PC-9 (cell line): ENCODE data around the gene WDFY3. TPM values are rescaled to one million over a fixed set of nuclear protein-coding genes. Genes with fewer than 3 reads are reported as not detected.
A peak's percentile ranks its signal among the peaks of the same experiment; 100 is the strongest.

Experiments used
- BruUV-seq: library from RNA; stranded (reverse); fragments of 400-500 nt; replicated peaks from 2 replicates; lab custom pipeline; 2021; lab: Mats Ljungman, UMichigan
- CTCF ChIA-PET: fragments of 300-600 bp; sonication (Branson Sonifier 250); formaldehyde crosslinking; loops from one replicate; lab custom pipeline; 2022; ENCODE audit warnings: antibody characterized with exemption; lab: Charles Lee
- POLR2A ChIA-PET: fragments of 300-600 bp; sonication (Branson Sonifier 250); formaldehyde crosslinking; loops from one replicate; lab custom pipeline; 2022; ENCODE audit warnings: antibody characterized with exemption; ENCODE audit not compliant: unreplicated experiment; lab: Charles Lee
- DNase-seq, 2 experiments: peaks; one replicate each; pipeline versions ENCODE4 v3.0.0 to v3.0.0-alpha.2; 2015 to 2022; ENCODE audit warnings: mixed read lengths in 1 of 2
- H2AFZ ChIP-seq: fragments of 200-600 bp; sonication (generic); 2 replicates; pipeline ENCODE4 v1.8.1; 2017; ENCODE audit warnings: antibody characterized with exemption
- H3F3A ChIP-seq: fragments of 200-600 bp; sonication (generic); 2 replicates; pipeline ENCODE4 v1.8.1; 2017; ENCODE audit warnings: antibody characterized with exemption, mild to moderate bottlenecking, low read depth; ENCODE audit not compliant: insufficient read depth
- H3K27ac ChIP-seq: fragments of 200-600 bp; sonication (generic); 2 replicates; pipeline ENCODE4 v1.6.1; 2016; ENCODE audit warnings: mixed run types
- H3K27me3 ChIP-seq: fragments of 200-600 bp; sonication (generic); 2 replicates; pipeline ENCODE4 v1.6.1; 2016; ENCODE audit warnings: low read depth, mixed run types; ENCODE audit not compliant: insufficient read depth
- H3K36me3 ChIP-seq: fragments of 200-600 bp; sonication (generic); 2 replicates; pipeline ENCODE4 v1.6.1; 2016; ENCODE audit warnings: low read depth, mixed run types
- H3K4me1 ChIP-seq: fragments of 200-600 bp; sonication (generic); replicated peaks from 2 replicates; pipeline ENCODE4 v1.6.1; 2016; ENCODE audit warnings: mixed run types; ENCODE audit not compliant: insufficient read depth
- H3K4me2 ChIP-seq: fragments of 200-600 bp; sonication (generic); 2 replicates; pipeline ENCODE4 v1.6.1; 2017; ENCODE audit warnings: mixed run types
- H3K4me3 ChIP-seq: fragments of 200-600 bp; sonication (generic); 2 replicates; pipeline ENCODE4 v1.6.1; 2016; ENCODE audit warnings: mixed run types
- H3K79me2 ChIP-seq: fragments of 200-600 bp; sonication (generic); 2 replicates; pipeline ENCODE4 v1.6.1; 2017; ENCODE audit warnings: low read depth, mixed run types
- H3K9me2 ChIP-seq: fragments of 200-600 bp; sonication (generic); 2 replicates; pipeline ENCODE4 v1.8.1; 2017; ENCODE audit warnings: mild to moderate bottlenecking; ENCODE audit not compliant: insufficient read depth
- H3K9me3 ChIP-seq: fragments of 200-600 bp; sonication (generic); 2 replicates; pipeline ENCODE4 v1.8.1; 2016; ENCODE audit warnings: low read depth; ENCODE audit not compliant: insufficient read depth
- H4K20me1 ChIP-seq: fragments of 200-600 bp; sonication (generic); 2 replicates; pipeline ENCODE4 v1.8.1; 2017; ENCODE audit not compliant: insufficient read depth
- EZH2 ChIP-seq: fragments of 200-600 bp; sonication (generic); IDR thresholded peaks from 2 replicates; pipeline ENCODE4 v1.8.0; 2017; ENCODE audit warnings: antibody characterized with exemption, low read depth
- intact Hi-C: fragments of 100-400 bp; cut with micrococcal nuclease; formaldehyde crosslinking; loops from one replicate; pipeline ENCODE4 v1.10.0; 2022; ENCODE audit not compliant: unreplicated experiment
- total RNA-seq: library from RNA; stranded (reverse); gene quantifications from 2 replicates; pipeline ENCODE4 v1.2.3, GENCODE V29; 2021
- TF ChIP-seq, protein P1 (sequence below): fragments of 200-600 bp; sonication (generic); conservative IDR thresholded peaks from 2 replicates; pipeline ENCODE4 v1.6.1; 2017; ENCODE audit warnings: mixed run types, antibody characterized with exemption, mild to moderate bottlenecking, moderate library complexity

The WDFY3 gene
- total RNA-seq, 1 experiment from 2014 or later = 35.4 TPM

DNA sequence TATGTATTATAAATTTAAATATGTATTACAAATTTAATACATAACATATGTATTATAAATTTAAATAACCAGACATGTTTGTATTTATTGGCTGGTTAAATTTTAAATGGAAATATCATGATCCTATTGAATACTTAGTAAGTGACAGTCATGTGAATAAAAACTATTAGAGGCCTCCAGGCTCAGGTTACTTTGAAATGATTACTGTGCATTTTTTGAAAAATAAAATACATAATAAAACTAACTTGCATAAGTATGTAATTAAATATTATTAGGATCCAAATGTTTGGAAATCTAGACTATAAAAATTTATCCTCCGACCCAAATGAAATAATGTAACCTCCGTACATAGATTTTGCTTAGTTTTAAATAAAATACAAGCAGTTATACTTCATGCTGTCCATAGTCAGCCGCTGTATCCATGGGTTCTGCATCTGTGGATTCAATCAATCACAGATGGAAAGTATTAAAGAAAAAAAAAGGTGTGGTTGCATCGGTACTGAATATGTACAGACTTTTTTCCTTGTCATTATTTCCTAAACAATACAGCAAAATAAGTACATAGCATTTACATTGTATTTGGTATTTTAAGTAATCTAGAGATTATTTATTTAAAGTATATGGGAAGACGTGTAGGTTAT lies 140.7 kb downstream of the WDFY3 start:
- Histone ChIP-seq H3F3A (no peaks in the 10 kb centered on the region), H3K9me2 (no peaks in the 10 kb centered on the region), H3K36me3 (no peaks in the 10 kb centered on the region), H3K79me2 (no peaks in the 10 kb centered on the region), H3K4me1 (no peaks in the 10 kb centered on the region), H3K27ac (no peak overlapping the region), H3K4me2 (no peak overlapping the region), H3K9me3 (no peaks in the 10 kb centered on the region), H3K4me3 (no peak overlapping the region), H4K20me1 (no peaks in the 10 kb centered on the region), H3K27me3 (no peaks in the 10 kb centered on the region), H2AFZ (no peak overlapping the region)
- TF ChIP-seq, protein P1, sequence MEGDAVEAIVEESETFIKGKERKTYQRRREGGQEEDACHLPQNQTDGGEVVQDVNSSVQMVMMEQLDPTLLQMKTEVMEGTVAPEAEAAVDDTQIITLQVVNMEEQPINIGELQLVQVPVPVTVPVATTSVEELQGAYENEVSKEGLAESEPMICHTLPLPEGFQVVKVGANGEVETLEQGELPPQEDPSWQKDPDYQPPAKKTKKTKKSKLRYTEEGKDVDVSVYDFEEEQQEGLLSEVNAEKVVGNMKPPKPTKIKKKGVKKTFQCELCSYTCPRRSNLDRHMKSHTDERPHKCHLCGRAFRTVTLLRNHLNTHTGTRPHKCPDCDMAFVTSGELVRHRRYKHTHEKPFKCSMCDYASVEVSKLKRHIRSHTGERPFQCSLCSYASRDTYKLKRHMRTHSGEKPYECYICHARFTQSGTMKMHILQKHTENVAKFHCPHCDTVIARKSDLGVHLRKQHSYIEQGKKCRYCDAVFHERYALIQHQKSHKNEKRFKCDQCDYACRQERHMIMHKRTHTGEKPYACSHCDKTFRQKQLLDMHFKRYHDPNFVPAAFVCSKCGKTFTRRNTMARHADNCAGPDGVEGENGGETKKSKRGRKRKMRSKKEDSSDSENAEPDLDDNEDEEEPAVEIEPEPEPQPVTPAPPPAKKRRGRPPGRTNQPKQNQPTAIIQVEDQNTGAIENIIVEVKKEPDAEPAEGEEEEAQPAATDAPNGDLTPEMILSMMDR = no peak
- no peak for TF ChIP-seq EZH2
- CTCF ChIA-PET = no interaction called here
- POLR2A ChIA-PET = no interaction called here
- DNase-seq = no peak
- no TSS peak for BruUV-seq
- intact Hi-C loops = no loop called here

DNA sequence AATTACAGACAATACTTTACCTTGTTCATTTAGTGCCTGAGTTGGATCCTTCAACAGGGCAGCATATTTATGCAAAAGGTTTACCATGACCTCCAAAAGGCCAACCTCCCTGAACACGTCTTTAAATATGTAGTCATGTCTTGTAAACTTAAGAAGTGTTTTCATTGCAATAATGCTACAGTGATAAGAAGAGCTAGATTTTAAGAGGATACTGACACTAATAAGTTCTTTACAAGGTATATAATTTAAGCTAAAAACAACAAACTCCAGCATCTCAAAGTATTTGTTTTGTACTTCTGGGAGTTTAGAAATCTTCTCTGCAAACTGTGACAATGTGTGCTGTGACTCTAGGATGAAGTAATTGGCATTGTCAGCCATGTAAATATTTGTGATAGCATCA lies 145.4 kb downstream of the WDFY3 start:
- no peaks in the 10 kb centered on the region for H3K36me3 ChIP-seq

DNA sequence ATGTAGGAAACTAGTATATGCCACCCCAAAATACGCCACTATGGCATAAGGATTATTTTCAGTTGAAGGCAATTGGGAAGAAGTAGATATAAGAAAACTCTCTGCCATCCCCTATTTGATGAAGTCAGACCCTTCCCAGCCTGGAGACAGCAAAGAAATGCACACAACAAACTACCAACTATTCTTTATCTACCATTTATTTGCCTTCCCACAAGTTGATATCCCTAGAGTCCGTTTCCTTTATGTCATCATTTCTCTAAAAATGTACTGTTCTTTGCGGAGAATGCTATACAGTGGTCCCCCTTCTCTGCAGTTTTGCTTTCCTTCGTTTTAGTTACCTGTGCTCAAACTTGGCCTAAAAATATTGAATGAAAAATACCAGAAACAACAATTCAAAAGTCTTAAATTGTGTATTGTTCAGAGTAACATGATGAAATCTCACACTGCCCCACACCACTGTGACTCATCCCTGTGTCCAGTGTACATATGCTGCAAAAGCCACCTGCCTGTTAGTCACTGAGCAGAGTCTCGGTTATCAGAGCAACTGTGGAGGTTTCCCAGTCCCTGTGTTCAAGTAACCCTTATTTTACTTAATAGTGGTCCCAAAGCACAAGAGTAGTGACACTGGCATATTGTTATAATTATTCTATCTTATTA lies 152.3 kb downstream of the WDFY3 start:
- Histone ChIP-seq H3K4me1 (peaks cover 18% of the 10 kb centered on the region), H3F3A (0 out of 2 replicates have a peak, but pooled peaks cover 4% of the 10 kb centered on the region), H2AFZ (no peak overlapping the region), H3K27ac (peak overlapping the region; percentile 89), H3K4me2 (peak overlapping the region; percentile 36), H4K20me1 (no peaks in the 10 kb centered on the region), H3K79me2 (no peaks in the 10 kb centered on the region), H3K9me2 (no peaks in the 10 kb centered on the region), H3K9me3 (no peaks in the 10 kb centered on the region), H3K36me3 (no peaks in the 10 kb centered on the region), H3K27me3 (no peaks in the 10 kb centered on the region), H3K4me3 (no peak overlapping the region)
- peak; percentile 26 to 78 for DNase-seq
- ChIA-PET POLR2A (no interaction called here), CTCF (no interaction called here)
- no TSS peak for BruUV-seq
- TF ChIP-seq EZH2 = no peak
- TF ChIP-seq, protein P1 = no peak
- intact Hi-C loops = no loop called here

More for the DNA sequence above, 145.4 kb downstream of the WDFY3 start:
- Histone ChIP-seq H3K4me2 (no peak overlapping the region), H3F3A (no peaks in the 10 kb centered on the region), H4K20me1 (no peaks in the 10 kb centered on the region), H3K27ac (no peak overlapping the region), H3K9me2 (no peaks in the 10 kb centered on the region), H2AFZ (no peak overlapping the region), H3K9me3 (no peaks in the 10 kb centered on the region), H3K4me3 (no peak overlapping the region), H3K4me1 (no peaks in the 10 kb centered on the region), H3K27me3 (no peaks in the 10 kb centered on the region), H3K79me2 (no peaks in the 10 kb centered on the region)
- ChIA-PET CTCF (no interaction called here), POLR2A (no interaction called here)
- intact Hi-C loops = no loop called here
- BruUV-seq = no TSS peak
- no peak for TF ChIP-seq EZH2
- TF ChIP-seq, protein P1 = no peak
- DNase-seq = no peak
